Retinal pigment epithelial cell (primary cell): ENCODE data around the gene FOCAD.

ENCODE experiments used
- DNase-seq: peaks from one replicate; pipeline ENCODE4 v3.0.0-alpha.2; 2010; ENCODE audit warnings: low read depth
- H3K4me3 ChIP-seq: 2 replicates; pipeline ENCODE4 v1.5.1; 2011; ENCODE audit warnings: mild to moderate bottlenecking, low read length, control low read depth, moderate library complexity
- CTCF ChIP-seq: conservative IDR thresholded peaks from 2 replicates; pipeline ENCODE4 v1.5.1; 2011; ENCODE audit warnings: low read depth, low read length, control low read depth, inconsistent platforms

FOCAD gene

GRCh38 chr9:20746967-20747366, 62.9 kb downstream of the FOCAD start:
- DNase-seq = no peak
- no peak for TF ChIP-seq CTCF
- H3K4me3 ChIP-seq = no peak overlapping the region

GRCh38 chr9:20749496-20750198, 65.6 kb downstream of the FOCAD start:
- H3K4me3 ChIP-seq = no peak overlapping the region
- no peak for DNase-seq
- TF ChIP-seq CTCF = no peak

GRCh38 chr9:20753761-20754160, 69.7 kb downstream of the FOCAD start:
- no peak for DNase-seq
- no peak for TF ChIP-seq CTCF
- no peak overlapping the region for H3K4me3 ChIP-seq

- no peak overlapping the region for H3K4me3 ChIP-seq
- no peak for TF ChIP-seq CTCF
- no peak for DNase-seq
Measured at GRCh38 chr9:20754556-20754955, 70.5 kb downstream of the FOCAD start.

GRCh38 chr9:20760246-20760891, 76.3 kb downstream of the FOCAD start:
- no peak for TF ChIP-seq CTCF
- no peak for DNase-seq
- no peak overlapping the region for H3K4me3 ChIP-seq

GRCh38 chr9:20770947-20771346, 86.9 kb downstream of the FOCAD start:
- TF ChIP-seq CTCF = no peak
- no peak for DNase-seq
- no peak overlapping the region for H3K4me3 ChIP-seq

- no peak for TF ChIP-seq CTCF
- H3K4me3 ChIP-seq = no peak overlapping the region
- DNase-seq = no peak
Measured at GRCh38 chr9:20771729-20772128, 87.7 kb downstream of the FOCAD start.
